Lower lobe of right lung (tissue), 2 donors: ENCODE measurements around the gene GPHB5. TPM values are rescaled to one million over a fixed set of nuclear protein-coding genes. Genes with fewer than 3 reads are reported as not detected.

Source experiments
- ATAC-seq, 2 donors: fragments of 200-7000 bp; cut with Tn5 transposase; one replicate each; pipeline ENCODE4 v1.9.1; 2020 to 2022; ENCODE audit warnings: mild to moderate bottlenecking in 2 of 2, moderate library complexity in 2 of 2
- DNase-seq: peaks from one replicate; pipeline ENCODE4 v3.0.0-alpha.2; 2020
- H3K27ac ChIP-seq: fragments of 200-600 bp; one replicate; pipeline ENCODE4 v1.8.0; 2022
- H3K27me3 ChIP-seq: fragments of 200-600 bp; one replicate; pipeline ENCODE4 v1.8.0; 2022; ENCODE audit warnings: low read depth
- H3K36me3 ChIP-seq: fragments of 200-600 bp; one replicate; pipeline ENCODE4 v1.8.0; 2022; ENCODE audit warnings: mild to moderate bottlenecking
- H3K4me1 ChIP-seq: fragments of 200-600 bp; one replicate; pipeline ENCODE4 v1.8.0; 2022
- H3K4me3 ChIP-seq: fragments of 200-600 bp; one replicate; pipeline ENCODE4 v1.8.0; 2022; ENCODE audit warnings: mild to moderate bottlenecking
- H3K9me3 ChIP-seq: fragments of 200-600 bp; one replicate; pipeline ENCODE4 v1.8.0; 2022
- intact Hi-C: fragments of 100-400 bp; cut with DNase I; formaldehyde crosslinking; loops from one replicate; pipeline ENCODE4 v1.11.0; 2022
- long read RNA-seq: library from polyadenylated mRNA; unstranded; transcript quantifications from one replicate; pipeline ENCODE4 v2.0.0, GENCODE V29; 2021
- total RNA-seq: library from RNA; stranded (reverse); fragmentation: NEBNext Ultra II Directional; extraction: Animal tissue kit (Norgen Biotek cat#: 25700); gene quantifications from one replicate; pipeline ENCODE4 v1.2.1, GENCODE V29; 2021
- TF ChIP-seq, protein P1 (sequence below): fragments of 200-600 bp; IDR thresholded peaks from one replicate; pipeline ENCODE4 v1.8.0; 2022; ENCODE audit warnings: antibody characterized with exemption, mild to moderate bottlenecking
- donor health status: DM: no; HTN: yes; CAD: no; lungs with severe emphysema.

GPHB5 gene, protein sequence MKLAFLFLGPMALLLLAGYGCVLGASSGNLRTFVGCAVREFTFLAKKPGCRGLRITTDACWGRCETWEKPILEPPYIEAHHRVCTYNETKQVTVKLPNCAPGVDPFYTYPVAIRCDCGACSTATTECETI
- total RNA-seq = not detected
- long read RNA-seq = 0 reads

GRCh38 chr14:63318835-63319234 is at the start of gene GPHB5:
GPHB5 (minus strand) TSS chr14:63318935; CDS start chr14:63317849, 1,086 bp downstream.
- no peaks in the 10 kb centered on the region for H3K27me3 ChIP-seq
- no peaks in the 10 kb centered on the region for H3K9me3 ChIP-seq
- TF ChIP-seq, protein P1, sequence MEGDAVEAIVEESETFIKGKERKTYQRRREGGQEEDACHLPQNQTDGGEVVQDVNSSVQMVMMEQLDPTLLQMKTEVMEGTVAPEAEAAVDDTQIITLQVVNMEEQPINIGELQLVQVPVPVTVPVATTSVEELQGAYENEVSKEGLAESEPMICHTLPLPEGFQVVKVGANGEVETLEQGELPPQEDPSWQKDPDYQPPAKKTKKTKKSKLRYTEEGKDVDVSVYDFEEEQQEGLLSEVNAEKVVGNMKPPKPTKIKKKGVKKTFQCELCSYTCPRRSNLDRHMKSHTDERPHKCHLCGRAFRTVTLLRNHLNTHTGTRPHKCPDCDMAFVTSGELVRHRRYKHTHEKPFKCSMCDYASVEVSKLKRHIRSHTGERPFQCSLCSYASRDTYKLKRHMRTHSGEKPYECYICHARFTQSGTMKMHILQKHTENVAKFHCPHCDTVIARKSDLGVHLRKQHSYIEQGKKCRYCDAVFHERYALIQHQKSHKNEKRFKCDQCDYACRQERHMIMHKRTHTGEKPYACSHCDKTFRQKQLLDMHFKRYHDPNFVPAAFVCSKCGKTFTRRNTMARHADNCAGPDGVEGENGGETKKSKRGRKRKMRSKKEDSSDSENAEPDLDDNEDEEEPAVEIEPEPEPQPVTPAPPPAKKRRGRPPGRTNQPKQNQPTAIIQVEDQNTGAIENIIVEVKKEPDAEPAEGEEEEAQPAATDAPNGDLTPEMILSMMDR = no peak
- H3K27ac ChIP-seq = no peak within 1 kb of the TSS
- no peak for DNase-seq
- no peaks in the 10 kb centered on the region for H3K4me1 ChIP-seq
- ATAC-seq = no peak
- no peak within 1 kb of the TSS for H3K4me3 ChIP-seq
- intact Hi-C loops = no loop called here
- no peaks in the 10 kb centered on the region for H3K36me3 ChIP-seq

GRCh38 chr14:63367742-63368364 is 49.1 kb upstream of the GPHB5 start:
- no peak for ATAC-seq
- no peaks in the 10 kb centered on the region for H3K27me3 ChIP-seq
- no peak for DNase-seq
- H3K9me3 ChIP-seq = no peaks in the 10 kb centered on the region
- TF ChIP-seq, protein P1 = no peak
- intact Hi-C loops = no loop called here
- H3K36me3 ChIP-seq = peaks cover 2% of the 10 kb centered on the region
- H3K27ac ChIP-seq = no peak overlapping the region
- H3K4me3 ChIP-seq = no peak overlapping the region
- no peaks in the 10 kb centered on the region for H3K4me1 ChIP-seq

DNA sequence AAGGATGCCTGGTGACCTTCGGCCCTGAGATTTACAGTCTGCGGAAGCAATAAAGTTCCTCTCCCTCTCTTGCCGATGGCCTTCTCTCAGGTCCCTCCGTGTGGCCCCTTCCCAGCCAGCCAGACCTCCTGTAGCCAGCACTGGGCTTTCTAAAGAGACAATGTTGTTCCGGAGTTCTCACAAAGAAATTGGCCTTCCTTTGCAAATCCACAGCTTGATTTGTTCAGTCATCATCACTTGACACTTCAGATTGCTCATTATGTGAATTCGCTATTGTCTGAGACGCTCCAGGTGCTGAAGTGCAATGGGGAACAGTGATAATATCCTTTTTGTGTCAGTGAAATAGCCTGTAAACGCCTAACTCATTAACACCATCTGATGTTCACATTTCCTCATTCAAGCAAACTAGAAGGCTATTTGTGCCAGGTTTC is 43.7 kb upstream of the GPHB5 start:
- H3K9me3 ChIP-seq = no peaks in the 10 kb centered on the region
- DNase-seq (no peak), ATAC-seq (no peak)
- no peak overlapping the region for H3K27ac ChIP-seq
- H3K4me1 ChIP-seq = no peaks in the 10 kb centered on the region
- no peaks in the 10 kb centered on the region for H3K36me3 ChIP-seq
- TF ChIP-seq, protein P1 = no peak
- H3K27me3 ChIP-seq = no peaks in the 10 kb centered on the region
- intact Hi-C loops = no loop called here
- no peak overlapping the region for H3K4me3 ChIP-seq

DNA sequence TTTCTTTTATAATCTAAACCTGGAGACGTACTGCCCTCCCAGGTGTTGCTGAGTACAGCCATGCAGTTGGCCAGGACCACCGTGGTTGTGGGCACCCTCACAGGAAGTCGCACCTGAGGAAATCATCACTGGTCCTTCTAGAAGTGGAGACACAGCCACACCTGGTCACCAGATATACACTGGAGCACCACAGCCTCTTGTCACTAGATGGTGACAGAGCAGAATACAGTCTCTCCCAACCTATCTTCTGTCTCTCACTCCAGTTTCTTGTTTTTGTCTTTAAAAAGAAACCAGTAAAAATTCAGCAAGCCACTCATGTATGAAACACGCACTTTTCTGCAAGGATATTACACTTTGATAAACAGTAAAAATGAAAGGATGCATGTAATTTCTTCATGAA is 43.1 kb upstream of the GPHB5 start:
- Histone ChIP-seq H3K9me3 (no peaks in the 10 kb centered on the region), H3K27me3 (no peaks in the 10 kb centered on the region), H3K4me3 (no peak overlapping the region), H3K36me3 (no peaks in the 10 kb centered on the region), H3K4me1 (no peaks in the 10 kb centered on the region), H3K27ac (no peak overlapping the region)
- no peak for DNase-seq
- ATAC-seq = no peak
- TF ChIP-seq, protein P1 = no peak
- intact Hi-C loops = no loop called here

DNA sequence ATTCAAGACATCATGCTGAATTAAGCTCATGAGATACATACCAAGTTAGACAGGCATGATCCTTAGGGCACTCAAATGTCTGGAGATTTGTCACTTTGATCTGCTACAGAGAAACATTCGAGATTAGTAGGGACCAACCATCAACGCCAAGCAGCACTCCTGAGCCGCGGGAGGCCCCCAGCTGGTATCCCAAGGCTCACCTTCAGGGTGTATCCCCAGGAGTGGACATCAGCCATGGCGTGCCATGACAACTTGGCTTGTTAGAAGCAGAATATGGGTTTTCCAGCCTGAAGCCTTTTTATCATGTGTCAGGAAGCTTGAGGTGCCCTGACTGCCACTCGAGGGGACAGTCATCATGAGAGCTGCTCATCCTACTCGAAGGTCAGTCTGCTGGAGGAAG is 39.1 kb upstream of the GPHB5 start:
- Histone ChIP-seq H3K4me1 (no peaks in the 10 kb centered on the region), H3K36me3 (no peaks in the 10 kb centered on the region), H3K27ac (no peak overlapping the region), H3K4me3 (no peak overlapping the region), H3K9me3 (no peaks in the 10 kb centered on the region), H3K27me3 (no peaks in the 10 kb centered on the region)
- TF ChIP-seq, protein P1 = no peak
- intact Hi-C loops = no loop called here
- no peak for ATAC-seq
- DNase-seq = no peak
